Activated T-cell treated with anti-CD3 and anti-CD28 coated beads for 1 hour (primary cell): Measurements from ENCODE around the gene TBCC.

Experiments
- DNase-seq: peaks from one replicate; pipeline ENCODE4 v3.0.0-alpha.2; 2020; ENCODE audit warnings: low read depth

Gene TBCC

DNA sequence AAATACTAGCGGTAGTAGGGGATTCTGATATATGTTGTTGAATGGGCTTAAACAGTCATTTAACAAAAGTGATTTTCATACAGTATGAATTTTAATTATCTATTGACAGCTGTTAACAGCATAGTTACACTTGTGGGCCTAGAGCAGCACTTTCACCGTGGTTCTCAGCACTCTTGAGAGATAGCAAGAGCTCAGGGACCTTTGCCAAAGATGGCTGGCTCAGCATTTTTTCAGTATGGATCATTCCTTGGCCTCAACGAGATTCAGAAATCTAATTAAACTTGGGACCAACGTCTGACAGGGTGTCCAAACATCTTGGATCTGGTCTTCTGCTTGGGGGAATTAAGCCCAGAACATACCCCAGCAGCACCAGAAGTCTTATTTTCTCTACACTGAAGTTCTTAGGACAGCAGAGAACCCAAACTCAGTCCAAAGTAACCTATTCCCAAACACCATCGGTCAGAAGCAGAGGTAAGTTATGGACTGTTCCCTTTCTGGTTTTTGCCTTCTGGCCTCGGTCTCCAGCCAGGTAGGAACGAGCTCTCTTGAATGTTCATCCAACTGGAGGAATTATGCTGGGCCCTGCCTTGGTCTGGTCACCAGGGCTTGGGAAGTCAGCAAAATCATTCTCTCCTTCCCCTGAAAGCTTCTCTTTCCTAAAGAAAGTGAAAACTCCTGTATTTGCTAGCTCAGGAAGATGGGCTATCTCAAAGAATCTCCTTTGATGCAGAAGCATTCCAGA, 49.2 kb downstream of the TBCC start:
- no peak for DNase-seq

DNA sequence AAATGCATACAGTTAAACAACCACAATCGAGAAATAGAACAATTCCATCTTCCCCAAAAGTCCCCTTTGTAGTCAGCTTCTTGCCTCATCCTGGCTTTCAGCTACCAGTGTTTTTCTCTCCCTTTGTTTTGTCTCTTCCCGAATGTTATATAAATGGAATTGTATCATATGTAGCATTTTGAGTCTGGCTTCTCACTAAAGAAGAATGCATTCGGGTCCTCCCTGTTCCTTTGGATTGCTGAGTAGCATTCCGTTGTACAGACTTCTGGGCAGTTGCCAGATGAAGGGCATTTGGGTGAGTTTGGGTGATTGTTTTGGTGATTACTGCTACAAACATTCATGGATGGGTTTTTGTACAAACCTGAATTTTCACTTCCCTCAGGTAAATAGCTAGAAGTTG, 51.3 kb downstream of the TBCC start:
- DNase-seq: no peak
